ENCODE results near the gene LAPTM5.

The LAPTM5 gene

DNA sequence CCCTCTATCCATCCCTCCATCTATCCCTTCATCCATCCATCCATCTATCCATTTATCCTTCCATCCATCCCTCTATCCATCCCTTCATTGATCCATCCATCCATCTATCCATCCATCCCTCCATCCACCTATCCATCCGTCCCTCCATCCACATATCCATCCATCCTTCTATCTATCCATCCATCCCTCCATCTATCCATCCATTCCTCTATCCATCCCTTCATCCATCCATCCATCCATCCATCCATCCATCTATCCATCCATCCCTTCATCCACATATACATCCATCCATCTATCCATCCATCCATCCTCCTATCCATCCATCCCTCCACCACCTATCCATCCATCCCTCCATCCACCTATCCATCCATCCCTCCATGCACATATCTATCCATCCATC is 57.8 kb downstream of the LAPTM5 start:
- H3K27me3 ChIP-seq (ENCODE audit: control insufficient read depth, insufficient read depth, low read length), result no peaks in the 10 kb centered on the region
- H3K27ac ChIP-seq (ENCODE audit: low read length), result no peak overlapping the region
- 100% methylated on average over 1 of the region's 1 CpG for WGBS (ENCODE audit: insufficient coverage, insufficient read length)

DNA sequence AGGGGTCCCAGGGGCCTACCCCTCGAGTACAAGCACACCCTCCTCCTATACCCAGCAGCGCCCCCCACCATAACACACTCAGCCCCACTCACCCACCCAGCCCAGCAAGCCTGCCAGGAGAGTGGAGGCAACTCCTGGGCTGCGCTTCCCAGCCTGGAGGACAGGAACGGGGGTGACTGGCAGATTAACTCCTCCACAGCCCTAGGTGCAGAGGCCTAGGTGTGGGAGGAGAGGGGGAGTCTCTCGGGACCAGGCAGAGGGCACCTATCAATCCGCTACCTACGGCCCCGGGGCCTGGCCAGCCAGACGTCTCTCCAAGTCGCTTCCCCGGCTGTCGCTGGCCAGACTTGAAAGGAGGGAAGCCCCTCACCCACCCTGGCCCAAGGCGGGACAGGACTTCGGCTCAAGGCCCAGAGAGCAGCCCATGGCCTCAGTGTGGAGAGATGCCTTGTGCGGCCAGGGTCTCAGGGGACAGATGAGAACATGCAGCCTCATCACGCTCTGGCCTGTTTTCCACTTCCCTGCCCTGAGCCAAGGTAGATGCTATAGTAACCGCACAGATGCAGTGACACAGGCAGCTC is 59.1 kb downstream of the LAPTM5 start:
- H3K27ac ChIP-seq (ENCODE audit: low read length), result no peak overlapping the region
- H3K4me1 ChIP-seq (ENCODE audit: control insufficient read depth, insufficient read depth, low read length), result no peaks in the 10 kb centered on the region; the same call in 1 of the 2 replicates
- DNase-seq (ENCODE audit: low read depth, low spot score), result no peak
- no CpG with 5 or more reads among the region's 17 CpGs for WGBS (ENCODE audit: insufficient coverage, insufficient read length)
- H3K36me3 ChIP-seq (ENCODE audit: control insufficient read depth, insufficient read depth, low read length), result no peaks in the 10 kb centered on the region
- no peaks in the 10 kb centered on the region for H3K9me3 ChIP-seq (ENCODE audit: control insufficient read depth, insufficient read depth, low read length)
- no peaks in the 10 kb centered on the region for H3K27me3 ChIP-seq (ENCODE audit: control insufficient read depth, insufficient read depth, low read length)
- H3K4me3 ChIP-seq (ENCODE audit: low read length), result no peak overlapping the region

More for the DNA sequence above, 57.8 kb downstream of the LAPTM5 start:
- Histone ChIP-seq H3K9me3 (ENCODE audit: control insufficient read depth, insufficient read depth, low read length) (no peaks in the 10 kb centered on the region), H3K4me3 (ENCODE audit: low read length) (no peak overlapping the region), H3K36me3 (ENCODE audit: control insufficient read depth, insufficient read depth, low read length) (no peaks in the 10 kb centered on the region), H3K4me1 (ENCODE audit: control insufficient read depth, insufficient read depth, low read length) (no peaks in the 10 kb centered on the region; the same call in 1 of the 2 replicates)
- DNase-seq (ENCODE audit: low read depth, low spot score), result no peak

GRCh38 chr1:30697571-30698376 is 59.8 kb downstream of the LAPTM5 start:
- no peaks in the 10 kb centered on the region for H3K27me3 ChIP-seq (ENCODE audit: control insufficient read depth, insufficient read depth, low read length)
- no peaks in the 10 kb centered on the region for H3K9me3 ChIP-seq (ENCODE audit: control insufficient read depth, insufficient read depth, low read length)
- no peak overlapping the region for H3K27ac ChIP-seq (ENCODE audit: low read length)
- no peaks in the 10 kb centered on the region for H3K36me3 ChIP-seq (ENCODE audit: control insufficient read depth, insufficient read depth, low read length)
- no peak overlapping the region for H3K4me3 ChIP-seq (ENCODE audit: low read length)
- no peaks in the 10 kb centered on the region; the same call in 1 of the 2 replicates for H3K4me1 ChIP-seq (ENCODE audit: control insufficient read depth, insufficient read depth, low read length)
- WGBS (ENCODE audit: insufficient coverage, insufficient read length), result no CpG with 5 or more reads among the region's 9 CpGs
- DNase-seq (ENCODE audit: low read depth, low spot score), result no peak

DNA sequence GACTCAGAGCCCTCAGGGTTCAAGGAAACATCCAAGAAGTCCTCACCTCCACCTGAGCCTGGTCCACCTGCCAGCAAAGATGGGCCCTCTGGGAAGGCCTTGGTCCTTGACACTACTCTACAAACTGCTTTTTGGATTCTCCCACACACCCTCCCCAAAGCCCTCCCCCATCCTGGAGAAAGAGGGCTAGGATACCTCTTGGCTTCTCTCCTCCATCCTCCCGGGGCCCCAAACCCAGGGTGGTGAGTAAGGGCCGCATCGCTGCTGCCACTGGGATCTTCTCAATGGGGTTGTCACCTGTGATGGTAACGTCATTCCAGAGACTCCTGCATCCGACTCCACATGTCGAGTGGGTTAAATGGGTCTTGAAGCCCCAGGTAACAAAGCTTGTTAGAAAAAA is 60.7 kb downstream of the LAPTM5 start:
- no CpG with 5 or more reads among the region's 6 CpGs for WGBS (ENCODE audit: insufficient coverage, insufficient read length)
- no peak for DNase-seq (ENCODE audit: low read depth, low spot score)
- no peak overlapping the region for H3K27ac ChIP-seq (ENCODE audit: low read length)
- H3K36me3 ChIP-seq (ENCODE audit: control insufficient read depth, insufficient read depth, low read length), result no peaks in the 10 kb centered on the region
- no peaks in the 10 kb centered on the region for H3K9me3 ChIP-seq (ENCODE audit: control insufficient read depth, insufficient read depth, low read length)
- H3K27me3 ChIP-seq (ENCODE audit: control insufficient read depth, insufficient read depth, low read length), result no peaks in the 10 kb centered on the region
- H3K4me1 ChIP-seq (ENCODE audit: control insufficient read depth, insufficient read depth, low read length), result no peaks in the 10 kb centered on the region; the same call in 1 of the 2 replicates
- H3K4me3 ChIP-seq (ENCODE audit: low read length), result no peak overlapping the region

DNA sequence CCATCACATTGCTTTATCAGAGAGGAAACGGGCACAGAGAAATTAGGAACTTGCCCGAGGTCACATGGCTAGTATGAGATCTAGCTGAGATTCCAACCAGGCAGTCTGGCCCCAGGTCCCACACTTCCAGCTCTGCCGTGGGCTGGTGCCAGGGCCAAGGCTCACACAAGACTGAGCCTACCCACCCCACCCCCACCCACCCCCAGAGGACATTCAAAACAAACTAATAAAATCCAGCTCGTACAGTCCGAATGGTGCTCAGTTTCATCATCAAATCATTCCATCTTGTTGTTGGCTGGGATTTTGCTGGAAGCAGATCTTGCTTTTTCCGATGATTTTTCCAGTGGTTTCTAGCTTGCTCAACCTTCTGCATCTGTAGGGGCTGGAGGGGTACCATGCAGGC is 62.1 kb downstream of the LAPTM5 start:
- H3K4me3 ChIP-seq (ENCODE audit: low read length), result no peak overlapping the region
- H3K36me3 ChIP-seq (ENCODE audit: control insufficient read depth, insufficient read depth, low read length), result no peaks in the 10 kb centered on the region
- no CpG with 5 or more reads among the region's 6 CpGs for WGBS (ENCODE audit: insufficient coverage, insufficient read length)
- no peaks in the 10 kb centered on the region; the same call in 1 of the 2 replicates for H3K4me1 ChIP-seq (ENCODE audit: control insufficient read depth, insufficient read depth, low read length)
- no peaks in the 10 kb centered on the region for H3K9me3 ChIP-seq (ENCODE audit: control insufficient read depth, insufficient read depth, low read length)
- no peaks in the 10 kb centered on the region for H3K27me3 ChIP-seq (ENCODE audit: control insufficient read depth, insufficient read depth, low read length)
- no peak overlapping the region for H3K27ac ChIP-seq (ENCODE audit: low read length)
- no peak for DNase-seq (ENCODE audit: low read depth, low spot score)

DNA sequence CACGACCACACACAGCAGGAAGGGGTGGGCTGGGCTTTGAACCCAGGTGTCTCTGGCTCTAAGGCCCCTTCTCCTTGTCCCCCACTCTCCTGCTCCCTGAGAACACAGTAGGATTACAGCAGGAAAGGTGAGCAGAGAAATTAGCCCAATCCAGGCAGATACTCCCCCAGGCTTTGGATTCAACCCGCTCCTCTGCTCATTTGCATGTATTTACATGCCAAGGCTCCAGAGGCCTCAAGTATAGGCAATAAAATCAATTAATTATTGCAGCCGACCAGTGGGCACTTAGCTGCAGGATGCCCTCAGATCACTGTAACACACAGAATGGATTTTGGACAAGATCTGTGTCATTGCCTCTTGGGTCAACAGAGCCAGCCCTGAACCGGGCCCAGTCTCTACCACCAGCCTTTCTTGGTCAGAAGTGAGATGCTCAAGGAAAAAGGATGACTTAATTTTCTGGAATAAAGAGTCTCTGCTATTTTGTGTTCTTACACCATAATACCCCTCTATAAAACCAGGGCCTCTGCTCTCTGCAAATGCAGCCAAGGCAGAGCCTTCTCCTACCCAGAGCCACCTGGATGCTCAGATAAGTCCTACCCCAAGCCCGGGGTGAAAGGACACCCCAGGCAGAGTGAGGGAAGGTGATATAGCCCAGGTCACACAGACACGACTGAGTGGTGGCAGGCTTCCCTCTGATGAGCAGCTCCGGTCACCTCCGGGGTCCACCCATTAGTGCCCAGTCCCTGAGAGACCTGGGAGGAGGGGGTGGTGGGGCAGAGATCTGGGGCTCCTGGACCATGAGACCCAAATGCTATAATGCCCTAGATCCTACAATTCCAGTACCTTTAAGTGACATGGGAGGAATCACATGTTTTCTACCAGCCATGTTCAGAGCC is 63.0 kb downstream of the LAPTM5 start:
- Histone ChIP-seq H3K4me3 (ENCODE audit: low read length) (no peak overlapping the region), H3K27ac (ENCODE audit: low read length) (no peak overlapping the region), H3K27me3 (ENCODE audit: control insufficient read depth, insufficient read depth, low read length) (no peaks in the 10 kb centered on the region), H3K4me1 (ENCODE audit: control insufficient read depth, insufficient read depth, low read length) (no peaks in the 10 kb centered on the region; the same call in 1 of the 2 replicates), H3K9me3 (ENCODE audit: control insufficient read depth, insufficient read depth, low read length) (no peaks in the 10 kb centered on the region), H3K36me3 (ENCODE audit: control insufficient read depth, insufficient read depth, low read length) (no peaks in the 10 kb centered on the region)
- no CpG with 5 or more reads among the region's 8 CpGs for WGBS (ENCODE audit: insufficient coverage, insufficient read length)
- no peak for DNase-seq (ENCODE audit: low read depth, low spot score)

DNA sequence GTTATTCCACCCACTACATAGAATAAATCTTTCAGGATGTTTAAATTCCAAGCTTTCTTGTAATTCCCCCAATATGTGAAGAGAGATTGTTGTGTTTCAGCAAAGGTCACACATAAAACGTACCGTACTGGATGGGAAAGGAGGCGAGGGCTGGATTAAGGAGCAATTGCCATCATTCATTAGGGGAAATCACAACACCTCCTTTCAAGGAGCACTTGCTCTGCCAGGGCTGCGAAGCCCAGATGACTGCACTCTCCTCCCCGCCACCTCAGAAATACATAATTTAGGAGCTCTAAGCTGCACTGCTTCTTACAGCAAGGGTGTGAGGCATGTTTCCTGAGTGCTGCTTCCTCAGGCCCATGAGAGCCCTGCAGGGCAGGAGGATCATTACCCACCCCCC is 63.8 kb downstream of the LAPTM5 start:
- Histone ChIP-seq H3K27me3 (ENCODE audit: control insufficient read depth, insufficient read depth, low read length) (no peaks in the 10 kb centered on the region), H3K4me1 (ENCODE audit: control insufficient read depth, insufficient read depth, low read length) (no peaks in the 10 kb centered on the region; the same call in 1 of the 2 replicates), H3K36me3 (ENCODE audit: control insufficient read depth, insufficient read depth, low read length) (no peaks in the 10 kb centered on the region), H3K4me3 (ENCODE audit: low read length) (no peak overlapping the region), H3K27ac (ENCODE audit: low read length) (no peak overlapping the region), H3K9me3 (ENCODE audit: control insufficient read depth, insufficient read depth, low read length) (no peaks in the 10 kb centered on the region)
- DNase-seq (ENCODE audit: low read depth, low spot score), result no peak
- WGBS (ENCODE audit: insufficient coverage, insufficient read length), result no CpG with 5 or more reads among the region's 5 CpGs

- WGBS (ENCODE audit: insufficient coverage, insufficient read length), result no CpG with 5 or more reads among the region's 3 CpGs
- H3K27me3 ChIP-seq (ENCODE audit: control insufficient read depth, insufficient read depth, low read length), result no peaks in the 10 kb centered on the region
- DNase-seq (ENCODE audit: low read depth, low spot score), result no peak
- H3K4me1 ChIP-seq (ENCODE audit: control insufficient read depth, insufficient read depth, low read length), result no peaks in the 10 kb centered on the region; the same call in 1 of the 2 replicates
- no peak overlapping the region for H3K27ac ChIP-seq (ENCODE audit: low read length)
- H3K36me3 ChIP-seq (ENCODE audit: control insufficient read depth, insufficient read depth, low read length), result no peaks in the 10 kb centered on the region
- no peaks in the 10 kb centered on the region for H3K9me3 ChIP-seq (ENCODE audit: control insufficient read depth, insufficient read depth, low read length)
- H3K4me3 ChIP-seq (ENCODE audit: low read length), result no peak overlapping the region
Measured at GRCh38 chr1:30693366-30693765, 64.2 kb downstream of the LAPTM5 start.

DNA sequence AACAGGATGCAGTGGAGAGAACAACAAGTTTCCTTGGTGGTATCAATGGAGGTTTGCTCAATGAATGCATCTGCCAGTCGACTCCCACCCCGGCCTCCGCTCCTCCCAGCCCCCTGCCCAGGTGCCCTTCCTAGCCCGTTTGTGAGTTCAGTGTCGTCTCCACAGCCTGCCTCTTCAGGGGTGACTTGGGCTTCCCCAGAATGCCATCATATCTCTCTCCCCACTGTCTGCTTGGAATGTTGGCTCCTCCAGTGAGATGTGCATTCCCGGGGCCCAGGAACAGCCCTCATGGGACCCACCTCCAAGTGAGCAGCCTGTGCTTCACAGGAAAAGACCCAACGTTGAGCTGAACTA is 64.6 kb downstream of the LAPTM5 start:
- no peak for DNase-seq (ENCODE audit: low read depth, low spot score)
- Histone ChIP-seq H3K27me3 (ENCODE audit: control insufficient read depth, insufficient read depth, low read length) (no peaks in the 10 kb centered on the region), H3K9me3 (ENCODE audit: control insufficient read depth, insufficient read depth, low read length) (no peaks in the 10 kb centered on the region), H3K4me1 (ENCODE audit: control insufficient read depth, insufficient read depth, low read length) (no peaks in the 10 kb centered on the region; the same call in 1 of the 2 replicates), H3K4me3 (ENCODE audit: low read length) (no peak overlapping the region), H3K27ac (ENCODE audit: low read length) (no peak overlapping the region), H3K36me3 (ENCODE audit: control insufficient read depth, insufficient read depth, low read length) (no peaks in the 10 kb centered on the region)
- WGBS (ENCODE audit: insufficient coverage, insufficient read length), result no CpG with 5 or more reads among the region's 7 CpGs

DNA sequence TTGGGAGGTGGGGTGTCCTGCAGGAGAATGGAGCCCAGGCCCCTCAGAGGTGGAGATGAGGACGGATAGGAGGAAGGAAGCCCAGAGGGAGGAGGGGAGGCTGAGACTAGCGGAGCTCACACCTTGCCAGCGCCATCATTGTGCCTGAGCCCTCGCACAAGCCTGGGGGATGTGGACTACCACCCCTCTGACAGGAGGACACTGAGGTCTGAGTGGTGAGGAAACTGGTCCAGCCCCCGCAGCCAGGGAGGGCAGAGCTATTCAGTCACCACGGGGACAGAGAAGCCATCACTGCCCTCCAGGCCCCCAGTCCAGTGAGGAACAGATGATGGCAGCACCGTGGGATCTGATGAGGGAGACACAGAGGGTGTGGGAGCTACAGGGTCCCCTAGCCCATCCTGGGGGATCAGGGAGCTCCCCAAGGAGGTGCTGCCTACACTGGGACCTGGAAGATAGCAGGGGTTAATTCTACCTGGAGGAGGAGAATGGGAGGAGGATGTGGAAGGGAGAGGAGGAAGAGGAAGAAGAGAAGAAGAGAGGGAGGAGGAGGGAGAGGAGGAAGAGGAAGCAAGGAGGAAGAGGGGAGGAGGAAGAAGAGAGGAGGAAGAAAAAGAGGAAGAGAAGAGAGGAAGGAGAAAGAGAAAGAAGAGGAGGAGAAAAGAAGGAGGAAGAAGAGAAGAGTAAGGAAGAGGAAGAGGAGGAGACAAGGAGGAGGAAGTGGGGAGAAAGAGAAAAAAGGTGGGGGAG is 65.2 kb downstream of the LAPTM5 start:
- Histone ChIP-seq H3K4me1 (ENCODE audit: control insufficient read depth, insufficient read depth, low read length) (no peaks in the 10 kb centered on the region), H3K36me3 (ENCODE audit: control insufficient read depth, insufficient read depth, low read length) (no peaks in the 10 kb centered on the region), H3K27ac (ENCODE audit: low read length) (no peak overlapping the region), H3K9me3 (ENCODE audit: control insufficient read depth, insufficient read depth, low read length) (no peaks in the 10 kb centered on the region), H3K4me3 (ENCODE audit: low read length) (no peak overlapping the region), H3K27me3 (ENCODE audit: control insufficient read depth, insufficient read depth, low read length) (no peaks in the 10 kb centered on the region)
- WGBS (ENCODE audit: insufficient coverage, insufficient read length), result no CpG with 5 or more reads among the region's 7 CpGs
- no peak for DNase-seq (ENCODE audit: low read depth, low spot score)
